ENCODE data around the gene CAPN9.

CAPN9 gene

DNA sequence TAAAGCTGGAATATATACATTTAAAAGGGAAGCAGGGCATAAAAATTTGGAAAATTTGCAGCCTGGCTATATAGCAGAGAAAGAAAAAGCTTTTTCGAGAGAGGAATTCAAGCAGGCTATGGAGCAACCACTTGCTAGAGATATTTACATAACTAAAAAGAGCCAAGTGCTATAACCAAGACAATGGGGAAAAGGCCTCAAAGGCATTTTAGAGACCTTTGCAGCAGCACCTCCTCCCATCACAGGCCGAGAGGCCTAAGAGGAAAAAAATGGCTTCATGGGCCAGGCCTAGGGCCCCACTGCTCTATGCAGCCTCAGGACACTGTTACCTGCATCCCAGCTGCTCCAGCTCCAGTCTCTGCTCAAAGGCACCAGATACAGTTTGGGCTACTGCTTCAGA is 37.0 kb downstream of the CAPN9 start:
- H3K4me3 ChIP-seq (ENCODE audit: low read depth in 1 of 2, low read length in 1 of 2) = no peak overlapping the region
- peaks cover 38% of the 10 kb centered on the region for H3K27me3 ChIP-seq
- TF ChIP-seq, protein P1, sequence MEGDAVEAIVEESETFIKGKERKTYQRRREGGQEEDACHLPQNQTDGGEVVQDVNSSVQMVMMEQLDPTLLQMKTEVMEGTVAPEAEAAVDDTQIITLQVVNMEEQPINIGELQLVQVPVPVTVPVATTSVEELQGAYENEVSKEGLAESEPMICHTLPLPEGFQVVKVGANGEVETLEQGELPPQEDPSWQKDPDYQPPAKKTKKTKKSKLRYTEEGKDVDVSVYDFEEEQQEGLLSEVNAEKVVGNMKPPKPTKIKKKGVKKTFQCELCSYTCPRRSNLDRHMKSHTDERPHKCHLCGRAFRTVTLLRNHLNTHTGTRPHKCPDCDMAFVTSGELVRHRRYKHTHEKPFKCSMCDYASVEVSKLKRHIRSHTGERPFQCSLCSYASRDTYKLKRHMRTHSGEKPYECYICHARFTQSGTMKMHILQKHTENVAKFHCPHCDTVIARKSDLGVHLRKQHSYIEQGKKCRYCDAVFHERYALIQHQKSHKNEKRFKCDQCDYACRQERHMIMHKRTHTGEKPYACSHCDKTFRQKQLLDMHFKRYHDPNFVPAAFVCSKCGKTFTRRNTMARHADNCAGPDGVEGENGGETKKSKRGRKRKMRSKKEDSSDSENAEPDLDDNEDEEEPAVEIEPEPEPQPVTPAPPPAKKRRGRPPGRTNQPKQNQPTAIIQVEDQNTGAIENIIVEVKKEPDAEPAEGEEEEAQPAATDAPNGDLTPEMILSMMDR (IDR thresholded peaks at IDR 0.05) = no peak
- H3K27ac ChIP-seq = no peak overlapping the region
- no peaks in the 10 kb centered on the region for H3K9me3 ChIP-seq
- H3K4me1 ChIP-seq (ENCODE audit: control insufficient read depth in 1 of 2, insufficient read depth in 1 of 2, low read depth in 1 of 2, low read length in 1 of 2) = no peaks in the 10 kb centered on the region
- no peaks in the 10 kb centered on the region for H3K36me3 ChIP-seq

DNA sequence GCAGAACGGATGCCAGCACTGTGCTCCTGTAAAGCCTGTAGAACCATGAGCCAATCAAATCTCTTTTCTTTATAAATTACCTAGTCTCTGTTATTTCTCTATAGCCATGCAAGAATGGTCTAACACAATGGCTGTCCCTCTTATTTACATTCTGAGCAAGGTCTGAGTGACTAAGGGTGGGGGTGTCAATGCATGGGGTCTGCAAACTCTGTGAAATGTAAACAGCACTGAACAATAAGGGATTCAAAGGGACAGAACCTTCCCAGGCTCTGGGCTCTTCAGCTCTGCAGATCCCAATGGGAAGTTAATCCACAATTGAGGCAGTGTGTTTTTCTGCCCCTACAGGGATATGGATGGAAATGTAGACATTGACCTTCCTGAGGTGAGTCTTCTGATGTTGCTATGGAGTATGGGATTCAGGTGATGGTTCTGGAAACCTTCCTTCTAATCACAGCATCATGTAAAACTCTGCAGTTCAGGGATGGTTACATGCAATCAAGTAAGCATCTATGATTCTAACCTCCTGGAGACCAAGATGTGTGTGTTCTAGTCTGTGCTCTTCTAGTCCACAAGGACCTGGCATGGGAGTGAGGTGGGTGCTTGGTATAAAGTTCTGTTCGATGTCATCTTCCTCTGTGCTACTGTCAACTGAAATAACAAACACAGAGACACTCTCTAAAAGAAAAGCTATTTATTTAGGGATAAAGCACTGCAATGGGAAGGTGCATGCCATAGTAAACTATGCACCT is 38.6 kb downstream of the CAPN9 start:
- H3K9me3 ChIP-seq = no peaks in the 10 kb centered on the region
- peaks cover 27% of the 10 kb centered on the region for H3K27me3 ChIP-seq
- no peaks in the 10 kb centered on the region for H3K4me1 ChIP-seq (ENCODE audit: control insufficient read depth in 1 of 2, insufficient read depth in 1 of 2, low read depth in 1 of 2, low read length in 1 of 2)
- TF ChIP-seq, protein P1 (IDR thresholded peaks at IDR 0.05) = no peak
- H3K27ac ChIP-seq = no peak overlapping the region
- H3K4me3 ChIP-seq (ENCODE audit: low read depth in 1 of 2, low read length in 1 of 2) = no peak overlapping the region
- no peaks in the 10 kb centered on the region for H3K36me3 ChIP-seq

DNA sequence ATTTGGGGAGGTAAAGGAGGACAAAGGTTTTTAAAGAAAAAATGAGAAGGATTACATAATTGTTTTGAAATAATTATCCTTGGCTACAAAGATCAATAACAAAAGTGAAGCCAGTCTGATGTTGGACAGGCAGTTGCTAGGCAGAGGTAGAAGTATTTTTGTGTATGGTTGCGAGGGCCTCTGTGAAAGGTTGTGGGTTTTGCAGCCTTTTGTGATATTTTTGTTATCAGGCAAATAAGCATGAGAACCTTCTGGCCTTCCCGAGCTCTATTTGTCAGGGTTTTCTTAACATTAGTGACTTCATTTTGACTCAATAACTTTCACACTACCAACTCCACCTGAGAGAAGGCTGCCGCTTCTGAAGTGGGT is 39.2 kb downstream of the CAPN9 start:
- Histone ChIP-seq H3K36me3 (no peaks in the 10 kb centered on the region), H3K27ac (no peak overlapping the region), H3K4me1 (ENCODE audit: control insufficient read depth in 1 of 2, insufficient read depth in 1 of 2, low read depth in 1 of 2, low read length in 1 of 2) (no peaks in the 10 kb centered on the region), H3K9me3 (no peaks in the 10 kb centered on the region), H3K4me3 (ENCODE audit: low read depth in 1 of 2, low read length in 1 of 2) (no peak overlapping the region), H3K27me3 (peaks cover 27% of the 10 kb centered on the region)
- TF ChIP-seq, protein P1 (IDR thresholded peaks at IDR 0.05) = no peak

DNA sequence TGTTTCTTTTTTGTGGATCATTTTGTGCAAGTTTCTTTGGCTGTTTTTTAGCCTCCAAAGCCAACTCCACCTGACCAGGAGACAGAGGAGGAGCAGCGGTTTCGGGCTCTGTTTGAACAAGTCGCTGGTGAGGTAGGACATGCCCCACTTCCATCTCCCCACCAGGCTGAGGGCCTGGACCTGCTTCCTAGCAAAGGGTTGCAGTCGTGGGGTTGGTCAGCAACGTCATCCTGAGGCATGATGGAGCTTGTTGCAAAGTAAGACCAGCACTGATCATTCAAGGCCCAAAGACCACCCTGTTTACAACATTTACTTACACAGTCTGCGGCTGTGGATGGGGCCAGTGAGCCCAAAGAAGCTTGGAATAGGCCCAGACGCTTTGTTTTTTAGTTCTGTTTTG is 40.3 kb downstream of the CAPN9 start:
- no peaks in the 10 kb centered on the region for H3K36me3 ChIP-seq
- no peak overlapping the region for H3K4me3 ChIP-seq (ENCODE audit: low read depth in 1 of 2, low read length in 1 of 2)
- H3K4me1 ChIP-seq (ENCODE audit: control insufficient read depth in 1 of 2, insufficient read depth in 1 of 2, low read depth in 1 of 2, low read length in 1 of 2) = no peaks in the 10 kb centered on the region
- peaks cover 27% of the 10 kb centered on the region for H3K27me3 ChIP-seq
- H3K27ac ChIP-seq = no peak overlapping the region
- TF ChIP-seq, protein P1 (IDR thresholded peaks at IDR 0.05) = no peak
- H3K9me3 ChIP-seq = no peaks in the 10 kb centered on the region

DNA sequence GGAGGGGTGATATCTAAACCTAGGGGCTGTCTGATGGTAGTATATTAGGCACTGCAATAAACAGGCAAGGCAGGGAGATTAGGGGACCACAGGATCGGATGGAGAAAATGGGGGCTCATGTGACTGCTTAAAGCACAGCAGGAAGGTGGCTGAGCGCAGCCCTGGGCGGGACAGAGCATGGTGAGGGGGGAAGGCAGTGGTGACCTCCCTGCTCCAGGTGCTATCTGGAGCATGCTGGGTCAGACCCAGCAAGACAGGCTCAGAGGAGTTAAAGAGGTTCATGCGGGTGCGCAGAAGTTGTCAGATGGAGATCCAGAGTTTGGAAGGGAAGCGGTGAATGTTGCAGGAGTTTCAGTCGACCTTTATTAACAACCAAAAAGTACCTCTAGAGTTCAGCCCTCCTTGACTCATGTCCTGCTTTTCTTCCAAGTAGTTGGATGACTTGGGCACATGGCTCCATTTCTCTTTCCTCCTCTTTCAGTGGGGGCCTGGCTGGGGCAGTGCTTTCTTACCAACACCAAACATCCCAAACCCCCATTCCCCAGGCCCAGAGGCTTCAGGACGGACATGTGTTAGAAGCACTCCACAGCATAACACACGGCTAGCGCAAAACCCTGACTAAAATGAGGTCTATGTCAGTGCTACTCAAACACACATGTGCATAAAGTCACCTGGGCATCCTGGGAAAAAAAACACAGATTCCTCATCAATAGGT is 41.5 kb downstream of the CAPN9 start:
- Histone ChIP-seq H3K36me3 (no peaks in the 10 kb centered on the region), H3K27ac (no peak overlapping the region), H3K4me1 (ENCODE audit: control insufficient read depth in 1 of 2, insufficient read depth in 1 of 2, low read depth in 1 of 2, low read length in 1 of 2) (no peaks in the 10 kb centered on the region), H3K9me3 (no peaks in the 10 kb centered on the region), H3K4me3 (ENCODE audit: low read depth in 1 of 2, low read length in 1 of 2) (no peak overlapping the region), H3K27me3 (peaks cover 31% of the 10 kb centered on the region)
- TF ChIP-seq, protein P1 (IDR thresholded peaks at IDR 0.05) = no peak

Measured in neutrophil (primary cell).